ENCODE data around the gene FHAD1.

FHAD1 gene

GRCh38 chr1:15397236-15397635, 150.2 kb downstream of the FHAD1 start:
- Histone ChIP-seq H3K4me2 (ENCODE audit: low read length) (no peak overlapping the region), H3K27me3 (ENCODE audit: insufficient read depth, low read length) (no peaks in the 10 kb centered on the region; the same call in 1 of the 2 replicates)
- TF ChIP-seq EZH2 (IDR thresholded peaks at IDR 0.05; ENCODE audit: borderline replicate concordance, low read length) (no peak), CTCF (IDR thresholded peaks at IDR 0.05; ENCODE audit: low read length) (no peak)

DNA sequence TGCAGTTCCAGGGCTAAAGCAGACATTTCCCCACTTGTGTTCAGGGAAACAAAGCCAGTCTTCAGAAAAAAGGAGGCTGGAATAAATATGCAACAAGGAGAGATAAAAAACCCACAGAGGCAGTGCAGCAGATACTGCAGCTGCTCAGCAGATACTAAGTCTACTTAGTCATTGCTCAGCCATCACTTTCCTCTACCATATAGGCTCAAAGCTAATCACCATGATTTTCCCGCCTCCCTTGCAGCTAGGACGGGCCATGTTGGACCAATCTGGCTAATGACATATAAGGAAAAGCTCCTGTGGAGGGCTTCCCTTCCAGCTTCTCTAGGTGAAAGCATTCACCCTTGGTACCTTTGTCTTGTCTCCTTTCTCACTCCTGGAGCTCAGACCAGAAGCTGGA, 152.7 kb downstream of the FHAD1 start:
- Histone ChIP-seq H3K27me3 (ENCODE audit: insufficient read depth, low read length) (no peaks in the 10 kb centered on the region; the same call in 1 of the 2 replicates), H2AFZ (ENCODE audit: low read length) (no peak overlapping the region), H3K4me3 (ENCODE audit: low read depth, low read length, poor library complexity, severe bottlenecking) (no peak overlapping the region), H3K9me2 (ENCODE audit: low read depth, low read length) (no peaks in the 10 kb centered on the region), H3K27ac (ENCODE audit: low read depth, low read length, poor library complexity, severe bottlenecking) (no peak overlapping the region), H3K36me3 (ENCODE audit: insufficient read depth, low read length) (no peaks in the 10 kb centered on the region; the same call in 1 of the 2 replicates), H3K9me3 (ENCODE audit: low read length) (0 out of 2 replicates have a peak, but pooled peaks cover 2% of the 10 kb centered on the region), H3F3A (ENCODE audit: insufficient read depth, low read length) (no peaks in the 10 kb centered on the region), H3K9ac (ENCODE audit: low read length) (no peak overlapping the region), H3K4me2 (ENCODE audit: low read length) (no peak overlapping the region), H3K4me1 (ENCODE audit: insufficient read depth, low read length, severe bottlenecking) (peaks cover 5% of the 10 kb centered on the region), H3K79me2 (ENCODE audit: insufficient read depth, low read length) (no peaks in the 10 kb centered on the region), H4K20me1 (ENCODE audit: insufficient read depth, low read length) (no peaks in the 10 kb centered on the region)
- no peak for TF ChIP-seq EZH2 (IDR thresholded peaks at IDR 0.05; ENCODE audit: borderline replicate concordance, low read length)

More at GRCh38 chr1:15397236-15397635, 150.2 kb downstream of the FHAD1 start:
- H3K79me2 ChIP-seq (ENCODE audit: insufficient read depth, low read length), result no peaks in the 10 kb centered on the region
- H3F3A ChIP-seq (ENCODE audit: insufficient read depth, low read length), result no peaks in the 10 kb centered on the region
- H3K4me1 ChIP-seq (ENCODE audit: insufficient read depth, low read length, severe bottlenecking), result no peaks in the 10 kb centered on the region
- no peak overlapping the region for H3K9ac ChIP-seq (ENCODE audit: low read length)
- H3K36me3 ChIP-seq (ENCODE audit: insufficient read depth, low read length), result no peaks in the 10 kb centered on the region; the same call in 1 of the 2 replicates
- H3K9me2 ChIP-seq (ENCODE audit: low read depth, low read length), result no peaks in the 10 kb centered on the region
- H3K4me3 ChIP-seq (ENCODE audit: low read depth, low read length, poor library complexity, severe bottlenecking), result no peak overlapping the region
- no peak overlapping the region for H3K27ac ChIP-seq (ENCODE audit: low read depth, low read length, poor library complexity, severe bottlenecking)
- H4K20me1 ChIP-seq (ENCODE audit: insufficient read depth, low read length), result no peaks in the 10 kb centered on the region
- 0 out of 2 replicates have a peak, but pooled peaks cover 2% of the 10 kb centered on the region for H3K9me3 ChIP-seq (ENCODE audit: low read length)
- H2AFZ ChIP-seq (ENCODE audit: low read length), result no peak overlapping the region

- Histone ChIP-seq H3K9me3 (ENCODE audit: low read length) (0 out of 2 replicates have a peak, but pooled peaks cover 2% of the 10 kb centered on the region), H3K9ac (ENCODE audit: low read length) (no peak overlapping the region), H3K4me3 (ENCODE audit: low read depth, low read length, poor library complexity, severe bottlenecking) (no peak overlapping the region), H3F3A (ENCODE audit: insufficient read depth, low read length) (no peaks in the 10 kb centered on the region), H3K9me2 (ENCODE audit: low read depth, low read length) (no peaks in the 10 kb centered on the region), H4K20me1 (ENCODE audit: insufficient read depth, low read length) (no peaks in the 10 kb centered on the region), H3K4me1 (ENCODE audit: insufficient read depth, low read length, severe bottlenecking) (peaks cover 5% of the 10 kb centered on the region), H3K27ac (ENCODE audit: low read depth, low read length, poor library complexity, severe bottlenecking) (no peak overlapping the region), H3K4me2 (ENCODE audit: low read length) (no peak overlapping the region), H3K79me2 (ENCODE audit: insufficient read depth, low read length) (no peaks in the 10 kb centered on the region), H2AFZ (ENCODE audit: low read length) (no peak overlapping the region), H3K27me3 (ENCODE audit: insufficient read depth, low read length) (no peaks in the 10 kb centered on the region; the same call in 1 of the 2 replicates), H3K36me3 (ENCODE audit: insufficient read depth, low read length) (no peaks in the 10 kb centered on the region; the same call in 1 of the 2 replicates)
- no peak for TF ChIP-seq CTCF (IDR thresholded peaks at IDR 0.05; ENCODE audit: low read length)
- TF ChIP-seq EZH2 (IDR thresholded peaks at IDR 0.05; ENCODE audit: borderline replicate concordance, low read length), result no peak
Observed at GRCh38 chr1:15400627-15401026, 153.6 kb downstream of the FHAD1 start.

All from OCI-LY1 (cell line).